Peyer's patch (tissue), 4 donors: Measurements from ENCODE around the gene CD82. TPM values are rescaled to one million over a fixed set of nuclear protein-coding genes. Genes with fewer than 3 reads are reported as not detected.
A peak's percentile ranks its signal among the peaks of the same experiment; 100 is the strongest.

Experiments used
- DNase-seq, 3 donors: peaks; one replicate each; pipeline ENCODE4 v3.0.0-alpha.2; 2017 to 2019
- H3K27ac ChIP-seq, 4 donors: fragments of 200-600 bp; sonication (generic); one replicate each; pipeline ENCODE4 v1.5.1; 2016 to 2019
- H3K27me3 ChIP-seq, 2 donors: fragments of 200-600 bp; sonication (generic); one replicate each; pipeline ENCODE4 v1.5.1; 2019
- H3K36me3 ChIP-seq, 3 donors: fragments of 200-600 bp; sonication (generic); one replicate each; pipeline ENCODE4 v1.5.1; 2016 to 2019
- H3K4me1 ChIP-seq, 4 donors: fragments of 200-600 bp; sonication (generic); one replicate each; pipeline ENCODE4 v1.5.1; 2016 to 2019
- H3K4me3 ChIP-seq, 4 donors: fragments of 200-600 bp; sonication (generic); 1 replicate in 3 of 4; 2 replicates in 1 of 4; pipeline ENCODE4 v1.5.1; 2016 to 2019; ENCODE audit warnings: mild to moderate bottlenecking in 1 of 4
- H3K9me3 ChIP-seq, 4 donors: fragments of 200-600 bp; sonication (generic); one replicate each; pipeline ENCODE4 v1.5.1; 2016 to 2019; ENCODE audit warnings: mild to moderate bottlenecking in 1 of 4
- POLR2A ChIP-seq, 2 donors: fragments of 450-650 bp; IDR thresholded peaks; one replicate each; pipeline ENCODE4 v1.5.1; 2017; ENCODE audit warnings: antibody characterized with exemption in 2 of 2, mild to moderate bottlenecking in 2 of 2, moderate library complexity in 2 of 2
- total RNA-seq, 4 donors: library from RNA; depleted of rRNA; stranded (reverse); fragments of >200 nt; gene quantifications; one replicate each; pipeline ENCODE4 v1.1.0, GENCODE V29; 2016
- TF ChIP-seq, protein P1 (sequence below), 6 experiments: fragments of 450-650 bp in 4 of 6; fragments of 200-600 bp in 2 of 6; sonication (generic) in 1 of 6; IDR thresholded peaks; one replicate each; pipeline ENCODE4 v1.5.1; 2017 to 2019; ENCODE audit warnings: antibody characterized with exemption in 6 of 6, mild to moderate bottlenecking in 3 of 6, moderate library complexity in 1 of 6

Gene CD82
- total RNA-seq, 4 donors from 2014 or later = 40.4 to 140 (median 78.4) TPM

DNA sequence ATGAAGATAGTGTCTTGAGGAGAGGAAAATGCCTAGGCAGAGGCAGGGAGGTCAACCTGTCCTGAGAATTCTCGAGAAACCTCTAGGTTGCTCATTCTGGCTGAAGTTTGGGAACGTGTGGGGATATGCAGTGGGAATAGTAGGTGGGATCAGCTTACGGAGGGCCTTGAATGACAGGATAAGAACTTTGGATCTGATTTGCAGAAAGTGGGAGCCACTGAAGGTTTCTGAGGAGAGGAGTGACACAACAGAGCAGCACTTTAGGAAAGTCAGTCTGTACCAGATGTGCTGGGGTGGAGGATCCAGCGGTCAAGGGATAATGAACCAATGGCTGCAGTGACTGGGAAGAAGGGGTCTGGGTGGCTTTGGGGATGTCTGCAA is 2.4 kb downstream of the CD82 start:
- no peaks in the 10 kb centered on the region for H3K27me3 ChIP-seq
- no peak for TF ChIP-seq POLR2A (IDR thresholded peaks at IDR 0.05)
- TF ChIP-seq, protein P1, sequence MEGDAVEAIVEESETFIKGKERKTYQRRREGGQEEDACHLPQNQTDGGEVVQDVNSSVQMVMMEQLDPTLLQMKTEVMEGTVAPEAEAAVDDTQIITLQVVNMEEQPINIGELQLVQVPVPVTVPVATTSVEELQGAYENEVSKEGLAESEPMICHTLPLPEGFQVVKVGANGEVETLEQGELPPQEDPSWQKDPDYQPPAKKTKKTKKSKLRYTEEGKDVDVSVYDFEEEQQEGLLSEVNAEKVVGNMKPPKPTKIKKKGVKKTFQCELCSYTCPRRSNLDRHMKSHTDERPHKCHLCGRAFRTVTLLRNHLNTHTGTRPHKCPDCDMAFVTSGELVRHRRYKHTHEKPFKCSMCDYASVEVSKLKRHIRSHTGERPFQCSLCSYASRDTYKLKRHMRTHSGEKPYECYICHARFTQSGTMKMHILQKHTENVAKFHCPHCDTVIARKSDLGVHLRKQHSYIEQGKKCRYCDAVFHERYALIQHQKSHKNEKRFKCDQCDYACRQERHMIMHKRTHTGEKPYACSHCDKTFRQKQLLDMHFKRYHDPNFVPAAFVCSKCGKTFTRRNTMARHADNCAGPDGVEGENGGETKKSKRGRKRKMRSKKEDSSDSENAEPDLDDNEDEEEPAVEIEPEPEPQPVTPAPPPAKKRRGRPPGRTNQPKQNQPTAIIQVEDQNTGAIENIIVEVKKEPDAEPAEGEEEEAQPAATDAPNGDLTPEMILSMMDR (IDR thresholded peaks at IDR 0.05) = no peak
- DNase-seq = no peak
- peaks cover 0 to 54% (median 39%) of the 10 kb centered on the region in 4 donors for H3K4me1 ChIP-seq
- H3K36me3 ChIP-seq = no peaks in the 10 kb centered on the region
- H3K27ac ChIP-seq = peak overlapping the region in 3 of 4 donors; percentile 23 to 83 (median 81)
- peak overlapping the region in 1 of 4 donors; percentile 70 for H3K4me3 ChIP-seq
- no peaks in the 10 kb centered on the region for H3K9me3 ChIP-seq

DNA sequence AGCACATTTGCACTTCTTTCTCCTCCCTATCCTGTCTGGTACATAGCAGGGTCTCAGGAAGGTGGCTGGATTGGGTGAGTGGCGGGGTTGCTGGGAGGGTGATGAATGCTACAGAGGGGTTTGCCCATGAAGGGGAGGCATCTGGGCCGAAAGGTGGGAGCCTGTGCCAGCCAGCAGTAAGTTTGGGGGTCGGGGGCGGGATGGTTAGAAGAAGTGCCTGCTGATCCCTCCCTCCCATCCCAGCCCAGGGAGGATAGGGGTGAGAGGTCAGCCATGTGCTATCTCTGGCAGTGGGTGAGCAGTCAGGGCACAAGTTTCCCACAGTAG is 2.8 kb downstream of the CD82 start:
- peak overlapping the region in 1 of 4 donors; percentile 28 for H3K4me3 ChIP-seq
- peaks cover 0 to 53% (median 39%) of the 10 kb centered on the region in 4 donors for H3K4me1 ChIP-seq
- peak overlapping the region; percentile 23 to 83 (median 74) for H3K27ac ChIP-seq
- no peak for DNase-seq
- no peaks in the 10 kb centered on the region for H3K9me3 ChIP-seq
- H3K27me3 ChIP-seq = no peaks in the 10 kb centered on the region
- no peak for TF ChIP-seq POLR2A (IDR thresholded peaks at IDR 0.05)
- TF ChIP-seq, protein P1 (IDR thresholded peaks at IDR 0.05) = no peak
- no peaks in the 10 kb centered on the region for H3K36me3 ChIP-seq

DNA sequence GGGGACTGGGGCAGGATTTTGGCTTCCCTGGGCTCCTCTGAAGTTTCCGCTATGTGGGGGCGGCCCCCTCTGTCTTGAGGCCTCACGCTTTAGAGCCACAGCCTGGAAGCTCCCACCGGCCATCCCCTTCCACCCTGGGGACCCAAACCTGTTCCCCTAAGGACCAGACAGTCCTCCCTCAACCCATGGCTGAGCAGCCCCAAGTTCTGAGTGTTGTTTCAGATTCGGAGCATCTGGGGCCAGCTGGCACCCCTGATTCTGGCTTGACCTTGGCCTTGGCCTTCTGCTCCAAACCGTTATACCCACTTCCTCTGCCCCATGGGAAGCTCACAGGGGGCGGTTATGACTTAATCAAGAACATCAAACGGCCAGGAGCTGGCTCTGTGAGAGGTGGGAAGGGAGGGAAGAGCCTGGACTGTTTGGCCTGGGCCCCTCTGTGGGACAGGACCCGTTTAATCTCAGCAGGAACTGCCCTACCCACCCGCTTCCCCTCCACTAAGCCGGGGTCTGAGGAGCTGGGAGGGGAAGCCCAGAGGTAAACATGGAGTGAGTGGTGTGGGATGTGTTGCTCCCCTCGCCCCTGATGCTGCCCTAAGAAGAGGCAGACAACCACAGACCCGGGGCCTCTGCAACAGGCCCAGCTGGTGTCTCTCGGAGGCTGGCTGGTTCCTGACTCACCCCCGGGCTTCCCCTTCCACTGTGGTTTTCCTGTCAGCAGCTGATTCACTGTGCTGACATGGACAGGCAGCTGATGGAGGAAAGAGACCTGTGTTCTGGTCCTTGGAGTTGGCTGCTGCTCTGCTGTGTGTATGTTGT is 3.4 kb downstream of the CD82 start:
- peak in 2 of 3 donors; percentile 84 to 91 for DNase-seq
- Histone ChIP-seq H3K4me3 (peak overlapping the region in 1 of 4 donors; percentile 28), H3K4me1 (peaks cover 0 to 48% (median 42%) of the 10 kb centered on the region in 4 donors), H3K27ac (peak overlapping the region; percentile 23 to 83 (median 74)), H3K27me3 (no peaks in the 10 kb centered on the region), H3K9me3 (no peaks in the 10 kb centered on the region), H3K36me3 (no peaks in the 10 kb centered on the region)
- TF ChIP-seq, protein P1 (IDR thresholded peaks at IDR 0.05) = no peak
- TF ChIP-seq POLR2A (IDR thresholded peaks at IDR 0.05) = no peak

DNA sequence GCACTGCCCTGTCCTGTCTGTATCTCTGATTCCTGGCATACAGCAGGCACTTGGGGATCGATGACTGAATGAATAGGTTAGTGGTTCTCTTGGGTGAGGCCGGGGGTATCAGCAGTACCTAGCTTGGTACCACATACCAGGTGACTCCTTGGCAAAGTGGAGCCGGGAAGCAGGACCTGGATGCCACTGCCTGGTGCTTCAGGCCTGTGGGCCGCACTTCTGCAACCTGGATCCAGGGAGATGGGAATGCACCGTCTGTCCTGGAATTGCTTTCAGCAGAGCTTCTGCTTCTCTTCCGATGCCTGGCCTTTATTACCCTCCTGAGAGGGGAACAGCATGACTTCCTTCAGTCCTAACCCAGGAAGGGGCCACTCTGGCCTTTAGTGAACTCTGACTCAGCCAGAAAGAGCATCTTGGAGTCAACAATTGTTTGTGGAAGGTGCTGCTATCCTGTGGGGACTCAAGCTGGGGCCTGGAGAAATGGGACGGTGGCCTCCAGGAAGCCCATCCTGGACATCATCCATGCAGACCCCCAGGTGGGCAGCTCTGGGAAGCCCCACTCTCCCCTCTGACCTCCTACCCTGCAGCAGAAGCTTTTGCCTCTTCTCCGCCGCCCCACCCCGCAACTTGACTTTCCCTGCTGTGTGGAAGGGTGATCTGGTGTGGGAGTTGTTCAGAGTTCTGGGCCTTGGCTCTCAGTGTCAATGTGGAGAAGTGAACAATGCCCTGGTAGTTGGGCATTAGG is 5.1 kb downstream of the CD82 start:
- DNase-seq = peak in 1 of 3 donors; percentile 18
- Histone ChIP-seq H3K4me1 (peaks cover 0 to 47% (median 45%) of the 10 kb centered on the region in 4 donors), H3K27ac (peak overlapping the region in 2 of 4 donors; percentile 36 to 83), H3K9me3 (no peaks in the 10 kb centered on the region), H3K27me3 (no peaks in the 10 kb centered on the region), H3K36me3 (no peaks in the 10 kb centered on the region), H3K4me3 (no peak overlapping the region)
- no peak for TF ChIP-seq POLR2A (IDR thresholded peaks at IDR 0.05)
- TF ChIP-seq, protein P1 (IDR thresholded peaks at IDR 0.05) = no peak

DNA sequence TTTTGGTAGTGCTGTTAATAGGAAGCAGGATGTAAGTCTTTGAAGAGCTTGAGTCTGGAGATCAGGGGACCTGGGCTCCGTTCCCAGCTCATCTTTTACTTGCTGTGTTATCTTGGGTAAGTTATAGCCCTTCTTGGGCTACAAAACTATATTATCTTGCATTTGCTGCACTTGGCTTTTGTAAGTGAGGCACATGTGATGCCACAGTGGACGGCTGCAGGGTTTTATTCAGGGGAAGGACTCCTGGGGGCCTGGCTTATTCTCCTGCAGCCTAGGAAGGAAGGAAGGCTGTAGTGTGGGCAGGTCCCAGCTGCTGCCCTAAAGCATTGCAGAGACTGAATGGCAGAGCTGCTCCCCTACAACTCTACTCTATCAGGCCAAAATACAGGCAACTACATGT is 6.4 kb downstream of the CD82 start:
- Histone ChIP-seq H3K9me3 (no peaks in the 10 kb centered on the region), H3K4me3 (no peak overlapping the region), H3K36me3 (no peaks in the 10 kb centered on the region), H3K4me1 (peaks cover 0 to 46% (median 37%) of the 10 kb centered on the region in 4 donors), H3K27ac (no peak overlapping the region), H3K27me3 (no peaks in the 10 kb centered on the region)
- peak in 1 of 3 donors; percentile 22 for DNase-seq
- TF ChIP-seq, protein P1 (IDR thresholded peaks at IDR 0.05) = no peak
- TF ChIP-seq POLR2A (IDR thresholded peaks at IDR 0.05) = no peak
